Measurements from ENCODE around the gene MAP7D1.

GRCh38 chr1:36122062-36123030, 33.6 kb upstream of the MAP7D1 start:
- TF ChIP-seq ZNF274 (IDR thresholded peaks at IDR 0.05; ENCODE audit: low read depth, low read length) (no peak), YY1 (IDR thresholded peaks at IDR 0.05; ENCODE audit: insufficient read depth, insufficient read length) (no peak)
